ENCODE data around the gene KRTAP10-6. TPM values are rescaled to one million over a fixed set of nuclear protein-coding genes. Genes with fewer than 3 reads are reported as not detected.
"Not testable (repeated sequence)": the region's sequence is repeated elsewhere in the genome, so short reads cannot be mapped to it uniquely, and the experiment has no call there.

Gene KRTAP10-6
- total RNA-seq, 1 donor from 2014 or later: not detected

DNA sequence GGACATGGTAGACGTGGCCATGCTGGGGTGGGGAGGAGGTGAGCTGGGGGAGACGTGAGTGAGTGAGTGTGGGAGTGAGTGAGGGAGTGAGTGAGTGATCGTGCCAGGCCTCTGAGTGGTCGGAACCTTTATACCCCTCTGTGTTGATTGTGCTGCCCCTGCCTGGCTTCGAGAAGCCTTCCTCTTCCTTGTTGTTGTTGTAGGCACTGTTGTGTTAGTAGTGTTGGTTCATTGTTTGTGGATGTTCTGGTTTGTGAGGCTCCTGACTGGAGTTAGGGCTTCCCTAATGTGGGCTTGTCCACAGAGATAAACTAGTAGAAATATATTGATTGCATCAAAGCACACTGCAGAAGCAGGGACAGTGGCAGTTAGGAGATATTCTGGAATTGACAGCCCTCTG is 33.6 kb downstream of the KRTAP10-6 start, which contains the start of gene KRTAP10-3:
Gene KRTAP10-3, minus strand, starts transcription at position 101 of the 400 bp plus-strand sequence. Its CDS starts 80 bp downstream, at position 21.
- FAIRE-seq: no peak
- H3K36me3 ChIP-seq (ENCODE audit: control insufficient read depth, insufficient read depth, low read length): no peaks in the 10 kb centered on the region
- TF ChIP-seq, protein P1, sequence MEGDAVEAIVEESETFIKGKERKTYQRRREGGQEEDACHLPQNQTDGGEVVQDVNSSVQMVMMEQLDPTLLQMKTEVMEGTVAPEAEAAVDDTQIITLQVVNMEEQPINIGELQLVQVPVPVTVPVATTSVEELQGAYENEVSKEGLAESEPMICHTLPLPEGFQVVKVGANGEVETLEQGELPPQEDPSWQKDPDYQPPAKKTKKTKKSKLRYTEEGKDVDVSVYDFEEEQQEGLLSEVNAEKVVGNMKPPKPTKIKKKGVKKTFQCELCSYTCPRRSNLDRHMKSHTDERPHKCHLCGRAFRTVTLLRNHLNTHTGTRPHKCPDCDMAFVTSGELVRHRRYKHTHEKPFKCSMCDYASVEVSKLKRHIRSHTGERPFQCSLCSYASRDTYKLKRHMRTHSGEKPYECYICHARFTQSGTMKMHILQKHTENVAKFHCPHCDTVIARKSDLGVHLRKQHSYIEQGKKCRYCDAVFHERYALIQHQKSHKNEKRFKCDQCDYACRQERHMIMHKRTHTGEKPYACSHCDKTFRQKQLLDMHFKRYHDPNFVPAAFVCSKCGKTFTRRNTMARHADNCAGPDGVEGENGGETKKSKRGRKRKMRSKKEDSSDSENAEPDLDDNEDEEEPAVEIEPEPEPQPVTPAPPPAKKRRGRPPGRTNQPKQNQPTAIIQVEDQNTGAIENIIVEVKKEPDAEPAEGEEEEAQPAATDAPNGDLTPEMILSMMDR (IDR thresholded peaks at IDR 0.05; ENCODE audit: insufficient read depth, low read length, severe bottlenecking): no peak

DNA sequence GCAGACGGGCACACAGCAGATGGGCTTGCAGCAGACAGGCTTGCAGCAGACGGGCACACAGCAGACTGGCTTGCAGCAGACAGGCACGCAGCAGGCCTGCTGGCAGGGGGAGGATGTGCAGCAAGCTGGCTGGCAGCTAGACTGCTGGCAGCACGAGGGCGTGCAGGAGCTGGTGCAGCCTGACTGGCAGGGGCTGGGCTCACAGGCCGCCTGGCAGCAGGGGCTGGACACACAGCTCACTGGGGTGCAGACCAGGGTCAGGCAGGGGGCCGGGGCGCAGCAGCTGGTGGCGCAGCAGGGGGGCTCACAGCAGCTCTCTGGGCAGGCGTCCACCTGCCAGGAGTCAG is 34.0 kb downstream of the KRTAP10-6 start:
- DNase-seq (ENCODE audit: low read depth); FAIRE-seq; H3K4me3 ChIP-seq (ENCODE audit: low read depth, low read length); H3K27me3 ChIP-seq (ENCODE audit: control insufficient read depth, insufficient read depth, low read length); H3K36me3 ChIP-seq (ENCODE audit: control insufficient read depth, insufficient read depth, low read length): not testable (repeated sequence)

More for the DNA sequence above, 33.6 kb downstream of the KRTAP10-6 start, which contains the start of gene KRTAP10-3:
- H3K27me3 ChIP-seq (ENCODE audit: control insufficient read depth, insufficient read depth, low read length): no peaks in the 10 kb centered on the region
- no peak within 1 kb of the TSS for H3K4me3 ChIP-seq (ENCODE audit: low read depth, low read length)
- DNase-seq (ENCODE audit: low read depth): no peak

DNA sequence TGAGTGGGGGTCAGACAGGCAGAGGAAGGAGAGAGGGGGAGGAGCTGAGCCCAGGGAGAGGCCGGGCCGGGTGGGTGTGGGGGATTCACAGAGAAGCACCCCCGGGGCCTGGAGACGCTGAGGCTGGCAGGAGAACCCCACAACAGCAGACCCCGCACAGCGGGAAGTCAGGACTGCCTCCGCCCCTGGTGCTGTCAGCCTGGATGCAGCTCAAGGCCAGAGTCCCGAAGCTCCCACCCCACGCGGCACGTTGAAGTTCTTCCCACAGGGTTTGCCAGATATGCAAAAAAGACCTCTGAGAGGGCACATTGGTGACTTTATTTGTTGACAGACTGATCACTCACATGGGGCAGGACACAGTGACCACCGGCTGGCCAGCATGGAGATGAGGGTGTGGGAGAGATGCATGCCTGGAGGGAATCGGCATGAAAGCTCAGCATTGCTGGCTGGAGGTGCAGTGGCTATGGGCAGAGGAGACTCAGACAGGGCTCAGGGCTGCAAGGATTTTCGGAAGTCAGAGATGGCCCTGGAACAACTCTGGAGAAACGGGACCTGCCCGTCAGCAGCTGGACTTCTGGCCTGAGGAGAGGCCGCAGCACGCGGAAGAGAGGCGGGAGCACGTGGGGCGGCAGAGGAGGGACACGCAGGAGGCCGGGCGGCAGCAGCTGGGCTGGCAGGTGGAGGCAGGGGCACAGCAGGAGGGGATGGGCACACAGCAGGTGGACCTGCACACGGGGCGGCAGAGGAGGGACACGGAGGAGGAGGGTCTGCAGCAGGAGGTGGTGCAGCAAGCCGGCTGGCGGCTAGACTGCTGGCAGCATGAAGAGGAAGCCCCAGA is 34.6 kb downstream of the KRTAP10-6 start:
- Histone ChIP-seq H3K36me3 (ENCODE audit: control insufficient read depth, insufficient read depth, low read length) (no peaks in the 10 kb centered on the region), H3K4me3 (ENCODE audit: low read depth, low read length) (no peak overlapping the region), H3K27me3 (ENCODE audit: control insufficient read depth, insufficient read depth, low read length) (no peaks in the 10 kb centered on the region)
- DNase-seq (ENCODE audit: low read depth): no peak
- TF ChIP-seq, protein P1 (IDR thresholded peaks at IDR 0.05; ENCODE audit: insufficient read depth, low read length, severe bottlenecking): no peak
- no peak for FAIRE-seq

DNA sequence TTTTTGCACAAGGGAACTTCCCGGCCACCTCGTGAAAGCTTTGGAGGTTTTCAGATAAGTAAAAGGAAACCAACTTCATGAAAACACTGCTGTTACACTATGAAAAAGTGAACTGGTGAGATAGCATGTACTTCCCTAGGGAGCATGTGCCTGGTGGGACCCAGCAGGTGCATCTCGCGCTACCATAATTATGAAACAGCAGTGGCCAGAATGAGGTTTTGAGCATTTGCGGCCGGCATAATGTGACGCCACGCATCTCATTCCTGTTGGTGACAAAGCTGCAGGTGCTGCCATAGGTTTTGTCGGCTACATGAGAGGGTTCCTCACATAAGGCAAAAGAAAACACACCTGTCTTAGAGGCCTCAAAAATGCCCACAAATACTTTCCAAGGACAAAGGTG is 35.4 kb downstream of the KRTAP10-6 start:
- no peak for DNase-seq (ENCODE audit: low read depth)
- TF ChIP-seq, protein P1 (IDR thresholded peaks at IDR 0.05; ENCODE audit: insufficient read depth, low read length, severe bottlenecking): no peak
- no peak for FAIRE-seq
- H3K4me3 ChIP-seq (ENCODE audit: low read depth, low read length): no peak overlapping the region
- no peaks in the 10 kb centered on the region for H3K27me3 ChIP-seq (ENCODE audit: control insufficient read depth, insufficient read depth, low read length)
- no peaks in the 10 kb centered on the region for H3K36me3 ChIP-seq (ENCODE audit: control insufficient read depth, insufficient read depth, low read length)

DNA sequence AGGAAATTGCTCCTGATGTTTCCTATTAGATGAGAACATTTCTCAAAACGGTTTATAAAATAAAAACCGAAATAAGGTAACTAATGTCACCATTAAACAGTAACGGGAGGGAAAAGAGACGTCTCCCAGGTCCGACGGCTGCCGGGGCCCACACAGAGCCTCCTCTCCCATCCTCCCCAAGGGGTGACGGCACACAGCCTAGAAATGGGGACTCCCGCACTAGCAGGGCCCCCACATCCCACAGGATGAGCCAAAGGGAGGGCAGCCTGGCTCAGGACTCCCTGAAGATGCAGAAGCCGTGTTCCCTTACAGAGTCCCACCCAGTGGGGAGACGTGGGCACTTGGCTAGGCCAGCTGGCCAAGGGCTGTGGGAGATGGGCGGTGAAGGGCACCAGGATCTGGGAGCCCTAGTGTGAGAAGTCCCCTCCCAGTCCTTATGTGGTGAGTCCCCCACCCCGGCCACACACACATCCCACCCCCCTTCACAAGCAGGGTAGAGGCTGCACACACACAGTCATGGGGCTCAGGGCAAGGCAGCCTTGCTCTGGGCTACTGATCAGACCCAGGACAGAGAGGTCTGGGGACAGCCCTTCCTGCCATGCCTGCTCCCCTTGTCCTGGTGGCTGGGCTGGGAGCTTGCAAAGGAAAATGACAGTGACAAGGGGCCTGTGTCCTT is 37.0 kb downstream of the KRTAP10-6 start:
- TF ChIP-seq, protein P1 (IDR thresholded peaks at IDR 0.05; ENCODE audit: insufficient read depth, low read length, severe bottlenecking): no peak
- no peaks in the 10 kb centered on the region for H3K27me3 ChIP-seq (ENCODE audit: control insufficient read depth, insufficient read depth, low read length)
- H3K4me3 ChIP-seq (ENCODE audit: low read depth, low read length): no peak overlapping the region
- FAIRE-seq (no peak), DNase-seq (ENCODE audit: low read depth) (no peak)
- H3K36me3 ChIP-seq (ENCODE audit: control insufficient read depth, insufficient read depth, low read length): no peaks in the 10 kb centered on the region

DNA sequence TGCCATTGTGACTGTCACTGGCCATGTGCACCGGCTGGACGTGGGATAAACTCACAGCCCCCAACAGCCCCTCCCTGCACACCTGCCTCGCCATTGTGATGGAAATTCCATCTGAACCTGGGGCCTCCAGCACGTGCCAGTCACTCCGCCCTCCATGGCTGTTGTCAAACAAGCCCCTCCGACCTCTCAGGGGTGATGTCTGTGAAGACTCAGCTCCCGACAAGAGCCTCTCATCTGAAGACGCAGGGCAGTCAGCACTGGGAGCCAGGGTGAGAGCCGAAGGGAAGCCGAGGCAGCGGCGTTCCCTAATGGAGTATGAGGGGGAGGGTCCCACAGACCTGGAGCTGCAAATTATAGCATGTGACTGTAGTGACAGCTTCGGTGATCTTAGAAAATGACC is 39.6 kb downstream of the KRTAP10-6 start:
- no peaks in the 10 kb centered on the region for H3K36me3 ChIP-seq (ENCODE audit: control insufficient read depth, insufficient read depth, low read length)
- FAIRE-seq (no peak), DNase-seq (ENCODE audit: low read depth) (no peak)
- H3K27me3 ChIP-seq (ENCODE audit: control insufficient read depth, insufficient read depth, low read length): no peaks in the 10 kb centered on the region
- no peak overlapping the region for H3K4me3 ChIP-seq (ENCODE audit: low read depth, low read length)
- TF ChIP-seq, protein P1 (IDR thresholded peaks at IDR 0.05; ENCODE audit: insufficient read depth, low read length, severe bottlenecking): no peak

All from bronchial epithelial cell (primary cell).